ENCODE measurements around the gene MED28.

DNA sequence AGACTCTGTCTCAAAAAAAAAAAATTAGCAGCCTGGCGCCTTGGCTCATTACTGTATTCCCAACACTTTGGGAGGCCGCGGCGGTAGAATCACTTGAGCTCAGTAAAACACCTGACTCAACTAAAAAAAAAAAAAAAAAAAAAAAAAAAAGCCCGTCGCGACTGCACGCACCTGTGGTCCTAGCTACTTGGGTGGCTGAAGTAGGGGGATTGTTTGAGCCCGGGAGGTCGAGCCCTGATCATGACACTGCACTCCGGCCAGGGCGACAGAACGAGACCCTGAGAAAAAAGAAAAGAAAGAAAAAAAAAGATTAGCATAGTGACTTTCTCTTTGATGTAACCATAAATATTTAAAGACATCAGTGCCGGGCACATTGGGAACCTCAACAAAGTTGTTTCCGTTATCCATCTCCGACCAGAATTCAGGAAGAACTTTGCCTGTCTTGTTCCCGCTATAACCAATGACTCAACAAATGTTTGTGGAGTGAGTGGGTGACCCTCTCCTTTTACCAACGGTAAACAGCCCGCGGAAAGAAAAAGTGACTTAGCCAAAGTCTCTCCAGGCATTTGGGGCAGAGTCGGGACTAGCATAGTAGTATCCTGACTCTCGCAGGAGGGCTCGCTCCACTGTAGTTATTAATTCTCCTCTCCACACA is 553 bp upstream of the MED28 start:
- TF ChIP-seq, protein P1, sequence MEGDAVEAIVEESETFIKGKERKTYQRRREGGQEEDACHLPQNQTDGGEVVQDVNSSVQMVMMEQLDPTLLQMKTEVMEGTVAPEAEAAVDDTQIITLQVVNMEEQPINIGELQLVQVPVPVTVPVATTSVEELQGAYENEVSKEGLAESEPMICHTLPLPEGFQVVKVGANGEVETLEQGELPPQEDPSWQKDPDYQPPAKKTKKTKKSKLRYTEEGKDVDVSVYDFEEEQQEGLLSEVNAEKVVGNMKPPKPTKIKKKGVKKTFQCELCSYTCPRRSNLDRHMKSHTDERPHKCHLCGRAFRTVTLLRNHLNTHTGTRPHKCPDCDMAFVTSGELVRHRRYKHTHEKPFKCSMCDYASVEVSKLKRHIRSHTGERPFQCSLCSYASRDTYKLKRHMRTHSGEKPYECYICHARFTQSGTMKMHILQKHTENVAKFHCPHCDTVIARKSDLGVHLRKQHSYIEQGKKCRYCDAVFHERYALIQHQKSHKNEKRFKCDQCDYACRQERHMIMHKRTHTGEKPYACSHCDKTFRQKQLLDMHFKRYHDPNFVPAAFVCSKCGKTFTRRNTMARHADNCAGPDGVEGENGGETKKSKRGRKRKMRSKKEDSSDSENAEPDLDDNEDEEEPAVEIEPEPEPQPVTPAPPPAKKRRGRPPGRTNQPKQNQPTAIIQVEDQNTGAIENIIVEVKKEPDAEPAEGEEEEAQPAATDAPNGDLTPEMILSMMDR (conservative IDR thresholded peaks at IDR 0.05 in 1 of 2, IDR thresholded peaks at IDR 0.05 in 1 of 2; ENCODE audit: extremely low read depth in 1 of 2, insufficient read depth in 1 of 2, low read depth in 1 of 2, low read length in 2 of 2), result no peak
- no peak for TF ChIP-seq EZH2 (IDR thresholded peaks at IDR 0.05; ENCODE audit: borderline replicate concordance, low read length)
